Measurements from ENCODE around the gene MAP3K10. TPM values are rescaled to one million over a fixed set of nuclear protein-coding genes. Genes with fewer than 3 reads are reported as not detected.
A peak's percentile ranks its signal among the peaks of the same experiment; 100 is the strongest.

The MAP3K10 gene
- total RNA-seq, 4 donors from 2014 or later: 12.7 to 24.6 (median 13.9) TPM

GRCh38 chr19:40221858-40222619 is 30.8 kb downstream of the MAP3K10 start:
- H3K9me3 ChIP-seq: no peaks in the 10 kb centered on the region
- H3K36me3 ChIP-seq: no peaks in the 10 kb centered on the region
- H3K27ac ChIP-seq: no peak overlapping the region
- H3K4me1 ChIP-seq: peaks cover 0 to 34% (median 3%) of the 10 kb centered on the region in 4 donors
- TF ChIP-seq, protein P1, sequence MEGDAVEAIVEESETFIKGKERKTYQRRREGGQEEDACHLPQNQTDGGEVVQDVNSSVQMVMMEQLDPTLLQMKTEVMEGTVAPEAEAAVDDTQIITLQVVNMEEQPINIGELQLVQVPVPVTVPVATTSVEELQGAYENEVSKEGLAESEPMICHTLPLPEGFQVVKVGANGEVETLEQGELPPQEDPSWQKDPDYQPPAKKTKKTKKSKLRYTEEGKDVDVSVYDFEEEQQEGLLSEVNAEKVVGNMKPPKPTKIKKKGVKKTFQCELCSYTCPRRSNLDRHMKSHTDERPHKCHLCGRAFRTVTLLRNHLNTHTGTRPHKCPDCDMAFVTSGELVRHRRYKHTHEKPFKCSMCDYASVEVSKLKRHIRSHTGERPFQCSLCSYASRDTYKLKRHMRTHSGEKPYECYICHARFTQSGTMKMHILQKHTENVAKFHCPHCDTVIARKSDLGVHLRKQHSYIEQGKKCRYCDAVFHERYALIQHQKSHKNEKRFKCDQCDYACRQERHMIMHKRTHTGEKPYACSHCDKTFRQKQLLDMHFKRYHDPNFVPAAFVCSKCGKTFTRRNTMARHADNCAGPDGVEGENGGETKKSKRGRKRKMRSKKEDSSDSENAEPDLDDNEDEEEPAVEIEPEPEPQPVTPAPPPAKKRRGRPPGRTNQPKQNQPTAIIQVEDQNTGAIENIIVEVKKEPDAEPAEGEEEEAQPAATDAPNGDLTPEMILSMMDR (IDR thresholded peaks at IDR 0.05): peak; percentile 86 to 91 (median 87)
- no peak for TF ChIP-seq POLR2A (IDR thresholded peaks at IDR 0.05)
- TF ChIP-seq EP300 (IDR thresholded peaks at IDR 0.05): no peak
- H3K4me3 ChIP-seq: no peak overlapping the region
- H3K27me3 ChIP-seq: peaks cover under 1 to 83% of the 10 kb centered on the region in 2 donors
- WGBS, 2 donors: 62 to 64% methylated on average over 41 of the region's 41 CpGs
- DNase-seq (ENCODE audit: low spot score in 2 of 2): peak; percentile 63 to 80

GRCh38 chr19:40223135-40223822 is 32.1 kb downstream of the MAP3K10 start:
- Histone ChIP-seq H3K36me3 (no peaks in the 10 kb centered on the region), H3K27me3 (peaks cover 0 to 75% of the 10 kb centered on the region in 2 donors), H3K4me3 (no peak overlapping the region), H3K4me1 (peaks cover 0 to 24% (median 3%) of the 10 kb centered on the region in 4 donors), H3K27ac (no peak overlapping the region), H3K9me3 (no peaks in the 10 kb centered on the region)
- 26 to 61% methylated on average over 27 to 30 of the region's 48 CpGs for WGBS, 2 donors
- TF ChIP-seq EP300 (IDR thresholded peaks at IDR 0.05): no peak
- TF ChIP-seq, protein P1 (IDR thresholded peaks at IDR 0.05): no peak
- TF ChIP-seq POLR2A (IDR thresholded peaks at IDR 0.05): no peak
- no peak for DNase-seq (ENCODE audit: low spot score in 2 of 2)

DNA sequence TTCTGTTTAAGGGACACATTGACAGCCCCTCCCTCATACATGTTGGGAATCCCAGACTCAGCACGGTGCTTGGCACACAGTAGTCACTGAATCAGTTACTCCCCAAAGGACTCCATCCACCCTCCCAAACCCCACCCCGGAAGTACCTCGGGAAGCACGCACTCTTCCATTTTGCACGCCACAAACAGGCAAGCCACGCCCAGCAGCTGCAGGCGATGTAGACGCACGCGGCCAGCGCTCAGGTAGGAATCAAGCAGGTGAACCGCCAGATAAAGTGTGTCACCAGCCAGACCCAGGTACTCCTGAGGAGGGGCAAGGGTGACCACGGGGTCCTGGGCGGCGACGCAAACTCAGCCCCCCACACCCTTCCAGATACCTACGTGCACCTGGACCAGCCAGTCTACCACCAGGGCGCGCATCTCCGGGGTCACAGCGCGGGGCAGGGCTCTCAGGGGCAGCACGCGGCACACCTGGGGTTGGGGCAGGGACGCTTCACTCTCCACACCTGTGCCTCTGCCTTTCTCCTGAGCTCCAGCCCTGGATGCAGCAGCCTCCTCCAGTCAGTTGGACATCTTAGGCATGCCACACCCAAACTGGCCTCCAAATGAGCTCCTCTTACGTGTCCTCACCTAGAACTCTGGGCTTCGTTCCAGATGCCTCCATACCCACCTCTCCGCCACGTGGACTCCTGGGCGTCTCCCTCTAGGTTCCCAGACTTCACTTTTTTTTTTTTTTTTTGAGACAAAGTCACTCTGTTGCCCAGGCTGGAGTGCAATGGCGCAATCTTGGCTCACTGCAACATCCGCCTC is 33.3 kb downstream of the MAP3K10 start:
- peaks cover 0 to 63% of the 10 kb centered on the region in 2 donors for H3K27me3 ChIP-seq

DNA sequence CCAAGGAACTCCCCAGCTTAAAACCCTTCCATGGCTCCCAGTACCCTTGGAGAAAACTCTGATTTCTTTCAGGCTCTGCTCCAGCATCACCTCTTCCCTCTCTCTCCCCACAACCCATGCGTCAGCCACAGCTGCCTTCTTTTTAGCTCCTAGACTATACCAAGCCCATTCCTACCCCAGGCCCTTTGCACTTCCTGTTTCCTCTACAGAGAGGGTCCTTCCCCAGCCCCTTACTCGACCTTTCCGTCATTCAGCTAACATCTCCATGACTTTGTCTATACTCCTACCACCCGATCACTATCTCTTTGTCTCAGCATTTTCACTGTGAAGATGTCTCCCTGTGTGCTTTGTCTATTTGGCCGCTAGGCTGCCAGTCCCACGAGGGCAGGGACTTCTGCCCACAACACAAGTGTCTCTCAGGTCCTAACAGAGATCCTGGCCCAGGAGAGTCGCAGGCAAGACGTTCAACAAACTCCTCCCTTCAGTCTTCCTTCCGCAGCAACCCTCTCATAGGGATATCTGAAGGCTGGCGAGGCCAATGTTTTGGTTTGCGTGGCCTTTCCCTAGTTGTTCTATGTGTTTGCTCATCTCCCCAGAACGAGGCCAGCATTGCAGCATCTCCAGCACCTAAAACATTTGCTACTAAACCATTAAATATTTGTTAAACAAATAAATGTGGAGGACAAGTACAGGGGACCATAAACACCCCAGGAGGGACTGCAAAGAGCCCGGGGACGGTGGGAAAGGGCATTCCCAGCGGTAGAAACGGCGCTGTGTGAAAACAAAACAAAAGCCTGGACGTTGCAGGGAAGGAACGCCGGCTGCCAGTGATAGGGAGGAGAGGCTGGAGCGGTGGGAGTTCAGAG is 34.4 kb downstream of the MAP3K10 start:
- Histone ChIP-seq H3K9me3 (no peaks in the 10 kb centered on the region), H3K36me3 (no peaks in the 10 kb centered on the region), H3K27ac (no peak overlapping the region), H3K4me1 (peaks cover 0 to 31% (median 3%) of the 10 kb centered on the region in 4 donors), H3K4me3 (peak overlapping the region; percentile 0 to 38 (median 12)), H3K27me3 (peaks cover 0 to 56% of the 10 kb centered on the region in 2 donors)
- no peak for DNase-seq (ENCODE audit: low spot score in 2 of 2)
- WGBS, 2 donors: 20 to 23% methylated on average over 21 of the region's 21 CpGs
- no peak for TF ChIP-seq EP300 (IDR thresholded peaks at IDR 0.05)
- TF ChIP-seq POLR2A (IDR thresholded peaks at IDR 0.05): no peak
- TF ChIP-seq, protein P1 (IDR thresholded peaks at IDR 0.05): no peak

More for the DNA sequence above, 33.3 kb downstream of the MAP3K10 start:
- Histone ChIP-seq H3K4me1 (peaks cover 0 to 24% (median 3%) of the 10 kb centered on the region in 4 donors), H3K4me3 (no peak overlapping the region), H3K9me3 (no peaks in the 10 kb centered on the region), H3K36me3 (no peaks in the 10 kb centered on the region), H3K27ac (no peak overlapping the region)
- 88 to 90% methylated on average over 23 to 32 of the region's 32 CpGs for WGBS, 2 donors
- no peak for TF ChIP-seq EP300 (IDR thresholded peaks at IDR 0.05)
- TF ChIP-seq POLR2A (IDR thresholded peaks at IDR 0.05): no peak
- TF ChIP-seq, protein P1 (IDR thresholded peaks at IDR 0.05): no peak
- DNase-seq (ENCODE audit: low spot score in 2 of 2): no peak

All from tibial nerve (tissue), 4 donors.